Measurements from ENCODE around the gene RDH14.

RDH14 gene

DNA sequence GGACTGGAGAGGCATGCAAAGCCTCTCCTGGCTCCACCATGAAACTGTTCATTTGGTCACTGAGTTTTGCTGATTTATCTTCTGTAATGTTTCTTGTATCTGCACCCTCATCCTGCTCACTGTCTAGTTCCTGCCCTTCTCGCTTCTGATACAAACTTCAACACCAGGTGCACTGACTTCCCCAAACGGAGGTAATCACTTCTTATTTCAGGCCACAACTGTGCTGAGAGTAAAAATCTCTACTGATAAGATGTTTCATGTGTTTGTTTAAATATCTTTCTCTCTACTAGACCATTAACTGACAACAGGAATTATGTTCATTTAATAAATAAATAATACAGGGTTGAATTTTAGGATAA lies 39.8 kb upstream of the RDH14 start:
- Histone ChIP-seq H3K4me3 (replicated peaks; ENCODE audit: insufficient read depth, low read length) (no peak overlapping the region), H3K27ac (replicated peaks) (no peak overlapping the region), H3K27me3 (ENCODE audit: insufficient read depth, poor library complexity, severe bottlenecking) (no peaks in the 10 kb centered on the region)
- no peak for DNase-seq (ENCODE audit: low read depth in 1 of 2, low spot score in 1 of 2)
- TF ChIP-seq POLR2AphosphoS5 (IDR thresholded peaks at IDR 0.05; ENCODE audit: low read depth) = no peak
- no peak for TF ChIP-seq GABPA (IDR thresholded peaks at IDR 0.05; ENCODE audit: low read depth)
- no peak for TF ChIP-seq SPI1 (IDR thresholded peaks at IDR 0.05; ENCODE audit: borderline replicate concordance, low read depth)

DNA sequence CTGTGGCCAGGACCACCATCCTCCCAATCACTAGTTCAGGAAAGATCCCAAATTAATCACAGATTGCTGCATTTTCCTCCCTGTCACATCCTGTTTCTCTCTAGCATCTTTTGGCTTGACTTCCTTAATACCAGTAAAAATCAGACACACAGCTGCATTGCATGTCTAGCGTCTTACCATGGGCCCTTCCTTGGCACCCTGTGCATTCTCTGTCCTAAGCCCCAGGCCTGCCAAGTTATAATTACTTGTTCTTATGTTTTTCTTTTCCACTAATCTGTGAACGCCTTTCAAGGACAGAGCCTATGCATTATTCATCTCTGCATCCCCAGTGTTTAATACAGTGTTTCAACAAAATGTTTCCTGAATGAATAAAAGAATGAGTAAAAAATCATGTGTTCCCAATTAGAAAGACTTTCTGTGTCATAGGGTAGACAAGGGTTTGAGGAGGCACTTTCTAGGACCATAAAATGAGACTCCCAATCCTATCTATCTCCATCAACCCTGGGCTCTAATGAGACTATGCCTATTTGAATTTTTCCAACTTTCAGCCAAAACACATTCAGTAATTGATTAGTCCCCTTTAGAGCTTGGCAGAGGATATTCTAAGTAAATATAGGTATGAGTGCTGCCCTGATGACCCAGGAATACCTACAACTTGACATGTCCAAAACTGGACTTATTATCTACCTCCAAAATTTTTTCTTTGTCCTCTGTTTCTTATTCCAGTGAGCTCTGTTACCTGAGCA lies 39.2 kb upstream of the RDH14 start:
- Histone ChIP-seq H3K27me3 (ENCODE audit: insufficient read depth, poor library complexity, severe bottlenecking) (no peaks in the 10 kb centered on the region), H3K27ac (replicated peaks) (no peak overlapping the region), H3K4me3 (replicated peaks; ENCODE audit: insufficient read depth, low read length) (no peak overlapping the region)
- no peak for TF ChIP-seq GABPA (IDR thresholded peaks at IDR 0.05; ENCODE audit: low read depth)
- TF ChIP-seq, protein P1, sequence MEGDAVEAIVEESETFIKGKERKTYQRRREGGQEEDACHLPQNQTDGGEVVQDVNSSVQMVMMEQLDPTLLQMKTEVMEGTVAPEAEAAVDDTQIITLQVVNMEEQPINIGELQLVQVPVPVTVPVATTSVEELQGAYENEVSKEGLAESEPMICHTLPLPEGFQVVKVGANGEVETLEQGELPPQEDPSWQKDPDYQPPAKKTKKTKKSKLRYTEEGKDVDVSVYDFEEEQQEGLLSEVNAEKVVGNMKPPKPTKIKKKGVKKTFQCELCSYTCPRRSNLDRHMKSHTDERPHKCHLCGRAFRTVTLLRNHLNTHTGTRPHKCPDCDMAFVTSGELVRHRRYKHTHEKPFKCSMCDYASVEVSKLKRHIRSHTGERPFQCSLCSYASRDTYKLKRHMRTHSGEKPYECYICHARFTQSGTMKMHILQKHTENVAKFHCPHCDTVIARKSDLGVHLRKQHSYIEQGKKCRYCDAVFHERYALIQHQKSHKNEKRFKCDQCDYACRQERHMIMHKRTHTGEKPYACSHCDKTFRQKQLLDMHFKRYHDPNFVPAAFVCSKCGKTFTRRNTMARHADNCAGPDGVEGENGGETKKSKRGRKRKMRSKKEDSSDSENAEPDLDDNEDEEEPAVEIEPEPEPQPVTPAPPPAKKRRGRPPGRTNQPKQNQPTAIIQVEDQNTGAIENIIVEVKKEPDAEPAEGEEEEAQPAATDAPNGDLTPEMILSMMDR (IDR thresholded peaks at IDR 0.05; ENCODE audit: insufficient read depth, low read length) = no peak
- TF ChIP-seq SPI1 (IDR thresholded peaks at IDR 0.05; ENCODE audit: borderline replicate concordance, low read depth) = no peak
- TF ChIP-seq, protein P2, sequence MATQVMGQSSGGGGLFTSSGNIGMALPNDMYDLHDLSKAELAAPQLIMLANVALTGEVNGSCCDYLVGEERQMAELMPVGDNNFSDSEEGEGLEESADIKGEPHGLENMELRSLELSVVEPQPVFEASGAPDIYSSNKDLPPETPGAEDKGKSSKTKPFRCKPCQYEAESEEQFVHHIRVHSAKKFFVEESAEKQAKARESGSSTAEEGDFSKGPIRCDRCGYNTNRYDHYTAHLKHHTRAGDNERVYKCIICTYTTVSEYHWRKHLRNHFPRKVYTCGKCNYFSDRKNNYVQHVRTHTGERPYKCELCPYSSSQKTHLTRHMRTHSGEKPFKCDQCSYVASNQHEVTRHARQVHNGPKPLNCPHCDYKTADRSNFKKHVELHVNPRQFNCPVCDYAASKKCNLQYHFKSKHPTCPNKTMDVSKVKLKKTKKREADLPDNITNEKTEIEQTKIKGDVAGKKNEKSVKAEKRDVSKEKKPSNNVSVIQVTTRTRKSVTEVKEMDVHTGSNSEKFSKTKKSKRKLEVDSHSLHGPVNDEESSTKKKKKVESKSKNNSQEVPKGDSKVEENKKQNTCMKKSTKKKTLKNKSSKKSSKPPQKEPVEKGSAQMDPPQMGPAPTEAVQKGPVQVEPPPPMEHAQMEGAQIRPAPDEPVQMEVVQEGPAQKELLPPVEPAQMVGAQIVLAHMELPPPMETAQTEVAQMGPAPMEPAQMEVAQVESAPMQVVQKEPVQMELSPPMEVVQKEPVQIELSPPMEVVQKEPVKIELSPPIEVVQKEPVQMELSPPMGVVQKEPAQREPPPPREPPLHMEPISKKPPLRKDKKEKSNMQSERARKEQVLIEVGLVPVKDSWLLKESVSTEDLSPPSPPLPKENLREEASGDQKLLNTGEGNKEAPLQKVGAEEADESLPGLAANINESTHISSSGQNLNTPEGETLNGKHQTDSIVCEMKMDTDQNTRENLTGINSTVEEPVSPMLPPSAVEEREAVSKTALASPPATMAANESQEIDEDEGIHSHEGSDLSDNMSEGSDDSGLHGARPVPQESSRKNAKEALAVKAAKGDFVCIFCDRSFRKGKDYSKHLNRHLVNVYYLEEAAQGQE (IDR thresholded peaks at IDR 0.05; ENCODE audit: insufficient replicate concordance, low read depth) = no peak
- TF ChIP-seq POLR2AphosphoS5 (IDR thresholded peaks at IDR 0.05; ENCODE audit: low read depth) = no peak
- DNase-seq (ENCODE audit: low read depth in 1 of 2, low spot score in 1 of 2) = no peak

DNA sequence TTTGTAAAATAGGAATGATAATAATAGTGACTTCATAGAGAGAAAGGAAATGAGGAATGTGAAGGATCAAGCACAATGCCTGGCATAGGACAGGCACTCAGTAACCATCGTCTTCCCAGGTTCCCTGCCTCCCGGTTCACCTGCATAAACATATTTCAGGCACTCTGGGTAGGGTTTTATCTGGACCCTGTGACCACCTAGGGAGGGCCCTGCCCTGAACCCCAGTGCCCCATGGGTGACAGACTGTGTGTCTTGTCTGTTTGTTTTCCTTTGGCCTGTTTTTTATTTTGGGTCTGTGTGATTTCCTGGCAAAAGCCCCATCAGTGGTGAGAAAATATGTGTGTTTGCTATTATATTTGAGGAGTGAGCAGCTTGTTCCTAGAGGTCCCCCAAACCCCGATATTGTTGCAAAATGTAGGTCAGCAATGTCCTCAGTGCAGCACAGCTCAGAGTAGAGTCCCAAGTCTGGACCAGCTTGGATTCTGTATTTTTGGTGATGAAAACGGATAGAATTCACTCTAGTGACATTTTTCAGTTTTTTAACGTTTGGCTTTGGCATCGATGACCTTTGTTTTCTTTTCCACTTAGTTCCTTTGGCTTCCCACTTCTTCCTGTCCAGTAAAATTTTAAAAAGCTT lies 38.5 kb upstream of the RDH14 start:
- no peaks in the 10 kb centered on the region for H3K27me3 ChIP-seq (ENCODE audit: insufficient read depth, poor library complexity, severe bottlenecking)
- no peak overlapping the region for H3K4me3 ChIP-seq (replicated peaks; ENCODE audit: insufficient read depth, low read length)
- H3K27ac ChIP-seq (replicated peaks) = no peak overlapping the region
- TF ChIP-seq, protein P2 (IDR thresholded peaks at IDR 0.05; ENCODE audit: insufficient replicate concordance, low read depth) = no peak
- no peak for TF ChIP-seq POLR2AphosphoS5 (IDR thresholded peaks at IDR 0.05; ENCODE audit: low read depth)
- TF ChIP-seq, protein P1 (IDR thresholded peaks at IDR 0.05; ENCODE audit: insufficient read depth, low read length) = no peak
- no peak for TF ChIP-seq SPI1 (IDR thresholded peaks at IDR 0.05; ENCODE audit: borderline replicate concordance, low read depth)
- no peak for TF ChIP-seq GABPA (IDR thresholded peaks at IDR 0.05; ENCODE audit: low read depth)
- no peak for DNase-seq (ENCODE audit: low read depth in 1 of 2, low spot score in 1 of 2)

DNA sequence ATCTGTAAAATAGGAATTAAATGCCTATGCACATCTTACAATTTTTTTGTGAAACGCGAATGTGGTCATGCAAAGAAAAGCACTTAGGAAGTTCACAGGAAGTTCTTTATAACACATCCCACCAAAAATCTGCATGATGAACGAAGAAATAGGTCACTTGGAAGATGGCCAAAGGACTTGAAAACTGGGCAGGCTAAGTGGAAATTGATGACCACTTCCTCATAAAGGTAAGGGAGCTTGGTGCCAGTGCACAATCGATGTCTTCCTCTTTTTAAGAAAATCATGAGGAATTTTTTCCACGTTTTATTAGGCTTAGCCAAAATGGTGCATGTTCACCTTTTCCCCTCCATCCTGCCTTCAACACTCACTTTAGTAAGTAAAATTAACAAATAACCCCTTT lies 37.2 kb upstream of the RDH14 start:
- no peak overlapping the region for H3K4me3 ChIP-seq (replicated peaks; ENCODE audit: insufficient read depth, low read length)
- no peak for TF ChIP-seq POLR2AphosphoS5 (IDR thresholded peaks at IDR 0.05; ENCODE audit: low read depth)
- TF ChIP-seq GABPA (IDR thresholded peaks at IDR 0.05; ENCODE audit: low read depth) = no peak
- TF ChIP-seq, protein P1 (IDR thresholded peaks at IDR 0.05; ENCODE audit: insufficient read depth, low read length) = no peak
- peak; percentile 55 for TF ChIP-seq SPI1 (IDR thresholded peaks at IDR 0.05; ENCODE audit: borderline replicate concordance, low read depth)
- H3K27me3 ChIP-seq (ENCODE audit: insufficient read depth, poor library complexity, severe bottlenecking) = no peaks in the 10 kb centered on the region
- H3K27ac ChIP-seq (replicated peaks) = no peak overlapping the region
- no peak for DNase-seq (ENCODE audit: low read depth in 1 of 2, low spot score in 1 of 2)
